SK-N-SH treated with all-trans-retinoic acid at 6 μM for 48 hours (cell line): ENCODE data around the gene OR10AD1.

Experiments
- GLIS3 ChIP-seq: fragments of 250-450 bp; sonication (Bioruptor Pico); IDR thresholded peaks from 2 replicates; pipeline ENCODE4 v1.5.0; 2020; ENCODE audit warnings: mild to moderate bottlenecking, moderate library complexity
- OSR1 ChIP-seq: fragments of 250-450 bp; sonication (Bioruptor Pico); IDR thresholded peaks from 2 replicates; pipeline ENCODE4 v1.8.0; 2022; ENCODE audit warnings: moderate library complexity, mild to moderate bottlenecking, inconsistent platforms
- RARB ChIP-seq: fragments of 250-450 bp; sonication (Bioruptor Pico); IDR thresholded peaks from 2 replicates; pipeline ENCODE4 v1.8.0; 2021; ENCODE audit warnings: mild to moderate bottlenecking, moderate library complexity
- ZC3H10 ChIP-seq: fragments of 250-450 bp; sonication (Bioruptor Pico); IDR thresholded peaks from 2 replicates; pipeline ENCODE4 v1.5.1; 2021; ENCODE audit warnings: mild to moderate bottlenecking, moderate library complexity
- ZFP3 ChIP-seq: fragments of 250-450 bp; sonication (Bioruptor Pico); IDR thresholded peaks from 2 replicates; pipeline ENCODE4 v1.5.0; 2020; ENCODE audit warnings: mild to moderate bottlenecking, moderate library complexity

DNA sequence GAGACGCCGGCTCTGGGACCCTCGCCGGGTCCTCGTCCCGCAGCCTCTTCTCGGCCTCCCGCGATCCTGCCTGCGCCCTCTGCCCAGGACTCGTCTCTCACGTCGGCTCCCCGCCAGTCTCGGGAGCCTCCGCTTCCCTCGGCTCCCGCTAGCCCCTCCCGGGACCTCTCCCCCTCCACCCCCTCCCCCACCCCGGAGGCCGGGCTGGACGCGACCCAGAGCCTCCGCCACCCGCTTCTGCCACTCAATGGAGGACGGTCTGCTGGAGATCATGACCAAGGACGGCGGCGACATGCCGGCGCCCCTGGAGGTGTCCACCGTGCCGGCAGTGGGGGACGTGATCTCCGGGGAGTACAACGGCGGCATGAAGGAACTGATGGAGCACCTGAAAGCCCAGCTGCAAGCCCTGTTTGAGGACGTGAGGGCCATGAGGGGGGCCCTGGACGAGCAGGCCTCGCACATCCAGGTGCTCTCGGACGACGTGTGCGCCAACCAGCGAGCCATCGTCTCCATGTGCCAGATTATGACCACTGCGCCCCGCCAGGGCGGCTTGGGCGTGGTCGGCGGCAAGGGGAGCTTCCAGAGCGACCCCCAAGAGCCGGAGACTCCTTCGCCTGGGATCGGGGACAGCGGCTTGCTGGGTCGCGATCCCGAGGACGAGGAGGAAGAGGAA lies 19.1 kb downstream of the OR10AD1 start:
- TF ChIP-seq ZFP3 (CRISPR knock-in tag) = no peak
- no peak for TF ChIP-seq OSR1
- TF ChIP-seq RARB (CRISPR knock-in tag) = no peak
- TF ChIP-seq GLIS3 (CRISPR knock-in tag) = no peak
- TF ChIP-seq ZC3H10 (CRISPR knock-in tag) = no peak
